Upper lobe of left lung (tissue), 6 donors: ENCODE data around the gene PPM1D. TPM values are rescaled to one million over a fixed set of nuclear protein-coding genes. Genes with fewer than 3 reads are reported as not detected.

Experiments
- ATAC-seq, 2 donors: fragments of 200-7000 bp; cut with Tn5 transposase; one replicate each; pipeline ENCODE4 v1.9.1; 2022; ENCODE audit warnings: mild to moderate bottlenecking in 2 of 2, moderate library complexity in 2 of 2; ENCODE audit not compliant: low FRiP score in 2 of 2
- DNase-seq, 2 donors: peaks; one replicate each; pipeline ENCODE4 v3.0.0-alpha.2; 2019 to 2020
- H3K27ac ChIP-seq, 4 donors: fragments of 200-600 bp; sonication (generic); one replicate each; pipeline ENCODE4 v1.5.1; 2016 to 2019
- H3K27me3 ChIP-seq, 4 donors: fragments of 200-600 bp; sonication (generic); one replicate each; pipeline ENCODE4 v1.5.1; 2017 to 2019
- H3K36me3 ChIP-seq, 4 donors: fragments of 200-600 bp; sonication (generic); one replicate each; pipeline ENCODE4 v1.5.1; 2016 to 2019
- H3K4me1 ChIP-seq, 4 donors: fragments of 200-600 bp; sonication (generic); one replicate each; pipeline ENCODE4 v1.5.1; 2018 to 2019
- H3K4me3 ChIP-seq, 4 donors: fragments of 200-600 bp; sonication (generic); one replicate each; pipeline ENCODE4 v1.5.1; 2017 to 2019; ENCODE audit warnings: mild to moderate bottlenecking in 2 of 4, moderate library complexity in 1 of 4
- H3K9me3 ChIP-seq, 4 donors: fragments of 200-600 bp; sonication (generic); one replicate each; pipeline ENCODE4 v1.5.1; 2018 to 2019
- CTCF ChIP-seq, 6 experiments: fragments of 450-650 bp in 4 of 6; fragments of 200-600 bp in 2 of 6; sonication (generic) in 2 of 6; IDR thresholded peaks; one replicate each; pipeline ENCODE4 v1.5.1; 2016 to 2019; ENCODE audit warnings: antibody characterized with exemption in 6 of 6
- EP300 ChIP-seq, 4 donors: sonication (generic); formaldehyde crosslinking; IDR thresholded peaks; one replicate each; pipeline ENCODE4 v1.5.1; 2017; ENCODE audit warnings: antibody characterized with exemption in 4 of 4, control low read depth in 2 of 4
- POLR2A ChIP-seq, 4 donors: fragments of 450-650 bp; IDR thresholded peaks; one replicate each; pipeline ENCODE4 v1.5.1; 2016 to 2017; ENCODE audit warnings: antibody characterized with exemption in 4 of 4, mild to moderate bottlenecking in 2 of 4
- POLR2AphosphoS5 ChIP-seq, 2 donors: sonication (generic); formaldehyde crosslinking; IDR thresholded peaks; one replicate each; pipeline ENCODE4 v1.5.1; 2017; ENCODE audit warnings: antibody characterized with exemption in 2 of 2
- WGBS, 2 donors: methylation state at CpG; one replicate each; pipeline ENCODE4 v1.1.5; 2017 to 2018; 5-methylcytosine and 5-hydroxymethylcytosine counted together
- small RNA-seq, 4 donors: library from RNA; depleted of rRNA; stranded (forward); fragments of <200 nt; gene quantifications; one replicate each; pipeline ENCODE3, GENCODE V24; 2016
- total RNA-seq, 6 donors: library from RNA; depleted of rRNA in 4 of 6; stranded (reverse); fragments of >200 nt in 4 of 6; gene quantifications; one replicate each; pipeline versions ENCODE4 v1.1.0 to v1.2.1, GENCODE V29; 2016 to 2021
- donor health status: DM: no; HTN: no; CAD: no; lungs with moderate emphysema.
- donor health status: DM: no; HTN: yes; CAD: no; lungs with severe emphysema.

PPM1D gene
- total RNA-seq, 6 donors from 2014 or later, result 14.4 to 25.9 (median 19.8) TPM

DNA sequence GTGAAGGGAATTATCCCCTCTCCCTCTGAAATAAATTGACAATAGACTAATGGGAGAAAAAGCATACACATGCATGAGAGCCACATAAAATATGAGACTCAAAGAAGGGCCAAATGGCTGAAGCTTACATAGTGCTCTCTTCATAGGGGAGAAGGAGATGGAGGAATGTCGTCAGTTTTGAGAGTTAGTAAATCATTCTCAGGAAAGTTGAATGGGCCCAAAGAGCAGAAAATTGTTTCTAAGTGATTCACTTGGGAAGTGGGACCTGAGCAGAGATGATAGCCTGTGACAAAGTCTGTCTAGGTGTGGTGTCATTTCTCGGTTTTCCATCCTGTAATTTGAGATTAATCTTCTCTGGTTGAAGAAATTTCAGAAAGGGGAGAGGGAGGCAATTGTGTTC lies 112.7 kb downstream of the PPM1D start:
- no peak for TF ChIP-seq CTCF (IDR thresholded peaks at IDR 0.05)
- TF ChIP-seq POLR2A (IDR thresholded peaks at IDR 0.05), result no peak
- TF ChIP-seq POLR2AphosphoS5 (IDR thresholded peaks at IDR 0.05), result no peak
- no peak for TF ChIP-seq EP300 (IDR thresholded peaks at IDR 0.05)
- ATAC-seq (no peak), DNase-seq (no peak)
- WGBS, 2 donors, result 69 to 83% methylated on average over 2 of the region's 2 CpGs
- H3K4me3 ChIP-seq, result no peak overlapping the region
- no peaks in the 10 kb centered on the region for H3K9me3 ChIP-seq
- H3K4me1 ChIP-seq, result no peaks in the 10 kb centered on the region
- peaks cover 5 to 31% (median 11%) of the 10 kb centered on the region in 4 donors for H3K36me3 ChIP-seq
- no peaks in the 10 kb centered on the region for H3K27me3 ChIP-seq
- H3K27ac ChIP-seq, result no peak overlapping the region

DNA sequence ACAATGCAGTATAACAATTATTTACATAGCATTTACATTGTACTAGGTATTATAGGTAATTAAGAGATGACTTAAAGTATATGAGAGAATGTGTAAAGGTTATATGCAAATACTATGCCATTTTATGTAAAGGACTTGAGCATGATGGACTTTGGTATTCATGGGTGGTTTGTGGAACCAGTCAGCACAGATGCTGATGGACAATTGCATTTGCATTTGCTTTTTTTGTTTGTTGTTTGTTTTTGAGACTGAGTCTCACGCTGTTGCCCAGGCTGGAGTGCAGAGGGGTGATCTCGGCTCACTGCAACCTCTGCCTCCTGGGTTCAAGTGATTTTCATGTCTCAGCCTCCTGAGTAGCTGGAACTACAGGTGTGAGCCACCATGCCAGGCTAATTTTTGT lies 113.6 kb downstream of the PPM1D start:
- H3K4me1 ChIP-seq, result no peaks in the 10 kb centered on the region
- ATAC-seq (no peak), DNase-seq (no peak)
- 91 to 94% methylated on average over 2 of the region's 2 CpGs for WGBS, 2 donors
- no peak for TF ChIP-seq POLR2A (IDR thresholded peaks at IDR 0.05)
- no peak for TF ChIP-seq POLR2AphosphoS5 (IDR thresholded peaks at IDR 0.05)
- H3K9me3 ChIP-seq, result no peaks in the 10 kb centered on the region
- no peak overlapping the region for H3K27ac ChIP-seq
- no peaks in the 10 kb centered on the region for H3K27me3 ChIP-seq
- H3K4me3 ChIP-seq, result no peak overlapping the region
- peaks cover 5 to 24% (median 9%) of the 10 kb centered on the region in 4 donors for H3K36me3 ChIP-seq

Small RNAs within 50 kb of the gene (small RNA-seq; reads per million reads assigned to genes)
- gene AC011921.2 (0 reads per million in 4 donors), gene RN7SL606P (0 reads per million in 4 donors), gene RNU6-623P (0 reads per million in 4 donors)

Other genes with a start within 250 kb of the PPM1D start
- 100 to 1,000 TPM in 2 of 6 donors, 10 to 100 TPM in 4; 69.5 to 115 (median 86.3) TPM for gene USP32, start 208.1 kb upstream of the PPM1D start, total RNA-seq
- gene CHCT1, start 177.7 kb upstream of the PPM1D start, total RNA-seq, result under 1 TPM in 2 of 6 donors, not detected in 4; 0.37 to 0.61 TPM
- 10 to 100 TPM; 17.4 to 42.9 (median 28.7) TPM for gene APPBP2, start 74.0 kb upstream of the PPM1D start, total RNA-seq
- gene BCAS3, start 77.7 kb downstream of the PPM1D start, total RNA-seq, result 100 to 1,000 TPM in 1 of 6 donors, 10 to 100 TPM in 5; 20.1 to 111 (median 37.0) TPM